ENCODE measurements around the gene ICAM4.

GRCh38 chr19:10269333-10270179 is 17.2 kb upstream of the ICAM4 start:
- TF ChIP-seq, protein P1, sequence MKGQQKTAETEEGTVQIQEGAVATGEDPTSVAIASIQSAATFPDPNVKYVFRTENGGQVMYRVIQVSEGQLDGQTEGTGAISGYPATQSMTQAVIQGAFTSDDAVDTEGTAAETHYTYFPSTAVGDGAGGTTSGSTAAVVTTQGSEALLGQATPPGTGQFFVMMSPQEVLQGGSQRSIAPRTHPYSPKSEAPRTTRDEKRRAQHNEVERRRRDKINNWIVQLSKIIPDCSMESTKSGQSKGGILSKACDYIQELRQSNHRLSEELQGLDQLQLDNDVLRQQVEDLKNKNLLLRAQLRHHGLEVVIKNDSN (IDR thresholded peaks at IDR 0.05): no peak
- TF ChIP-seq EGR1 (IDR thresholded peaks at IDR 0.05) (no peak), FOXM1 (IDR thresholded peaks at IDR 0.05; ENCODE audit: borderline replicate concordance, low read depth) (no peak), TAF1 (IDR thresholded peaks at IDR 0.05; ENCODE audit: low read depth) (no peak), YY1 (IDR thresholded peaks at IDR 0.05; ENCODE audit: low read depth) (no peak), RAD21 (IDR thresholded peaks at IDR 0.05; ENCODE audit: low read depth) (peak; percentile 95), EP300 (IDR thresholded peaks at IDR 0.05; ENCODE audit: borderline replicate concordance) (no peak), TEAD4 (IDR thresholded peaks at IDR 0.05) (no peak), NFIC (IDR thresholded peaks at IDR 0.05) (peak; percentile 72), MAX (IDR thresholded peaks at IDR 0.05) (peak; percentile 19; the same call in 1 of the 2 replicates), ZBTB7A (IDR thresholded peaks at IDR 0.05; ENCODE audit: low read depth) (peak; percentile 77)
